GM19193 (cell line): ENCODE results near the gene DHRS1.
A peak's percentile ranks its signal among the peaks of the same experiment; 100 is the strongest.

Source experiments
- POLR2A ChIP-seq: IDR thresholded peaks from 4 replicates; pipeline ENCODE4 v1.6.1; 2011; ENCODE audit not compliant: insufficient read depth, insufficient read length; ENCODE audit errors: extremely low read depth

The DHRS1 gene

DNA sequence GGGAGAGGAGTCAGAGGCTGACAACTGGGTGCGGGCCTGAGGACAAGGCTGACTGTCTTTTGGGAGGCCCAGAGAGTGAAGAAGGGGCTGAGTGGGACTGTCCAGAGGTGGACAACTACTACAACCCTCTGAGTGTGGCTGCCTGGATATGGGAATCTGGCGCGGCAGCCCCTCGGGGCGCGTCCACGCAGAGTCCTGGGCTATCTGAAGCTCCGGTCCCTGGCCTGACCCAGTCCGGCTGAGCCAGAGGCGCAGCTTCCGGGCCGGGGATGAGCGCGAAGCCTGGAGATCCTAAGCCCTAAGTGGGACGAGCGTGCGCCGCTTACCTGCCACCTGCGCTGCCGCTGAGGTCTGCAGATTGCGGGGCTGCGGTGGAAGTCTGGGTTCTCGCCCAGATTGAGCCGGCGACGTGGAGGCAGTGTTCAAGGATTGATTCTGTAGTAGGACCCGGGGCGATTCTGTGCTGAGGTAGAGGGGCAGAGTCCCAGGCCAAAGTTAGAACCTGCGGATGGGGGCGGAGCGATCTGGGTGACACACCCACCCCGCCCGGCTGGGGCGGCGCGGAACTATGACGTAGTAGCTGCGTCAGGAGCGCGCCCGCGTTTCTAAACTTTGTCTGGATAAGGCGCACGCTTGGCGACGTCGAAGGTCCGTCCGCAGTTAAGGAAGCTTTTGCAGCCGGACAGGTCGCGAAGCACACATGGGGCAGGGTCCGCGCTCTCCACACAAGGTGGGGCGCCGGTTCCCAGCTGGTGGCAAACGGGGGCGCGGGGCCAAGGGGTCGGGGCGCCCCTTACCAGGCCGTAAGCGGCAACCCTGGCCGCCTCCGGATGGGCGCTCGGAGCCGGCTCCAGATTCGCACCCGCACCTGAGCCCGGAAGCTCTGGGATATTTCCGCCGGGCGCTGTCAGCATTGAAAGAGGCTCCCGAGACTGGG is at the start of gene DHRS1, which contains the start of gene NOP9:
Gene DHRS1 (minus strand): TSS at position 526 of the 937 bp plus-strand sequence. CDS start 674 bp downstream, outside the sequence.
Gene NOP9 (plus strand): TSS at position 596 of the 937 bp plus-strand sequence. CDS start 105 bp downstream, at position 701.
- TF ChIP-seq POLR2A = peak; percentile 74

DNA sequence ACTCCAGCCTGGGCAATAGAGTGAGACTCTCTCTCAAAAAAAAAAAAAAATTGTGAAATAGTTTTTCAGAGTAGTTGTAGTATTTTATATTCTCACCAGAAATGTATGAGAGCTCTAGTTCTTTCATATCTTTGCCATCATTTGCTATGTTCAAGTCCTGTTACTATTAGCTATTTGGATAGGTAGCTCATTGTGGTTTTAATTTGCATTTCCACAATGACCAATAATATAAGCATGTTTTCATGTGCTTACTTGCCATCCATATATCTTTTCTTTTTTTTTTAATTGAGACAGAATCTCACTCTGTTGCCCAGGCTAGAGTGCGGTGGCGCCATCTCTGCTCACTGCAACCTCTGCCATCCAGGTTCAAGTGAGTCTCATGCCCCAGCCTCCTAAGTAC is 48.6 kb upstream of the DHRS1 start:
- no peak for TF ChIP-seq POLR2A

DNA sequence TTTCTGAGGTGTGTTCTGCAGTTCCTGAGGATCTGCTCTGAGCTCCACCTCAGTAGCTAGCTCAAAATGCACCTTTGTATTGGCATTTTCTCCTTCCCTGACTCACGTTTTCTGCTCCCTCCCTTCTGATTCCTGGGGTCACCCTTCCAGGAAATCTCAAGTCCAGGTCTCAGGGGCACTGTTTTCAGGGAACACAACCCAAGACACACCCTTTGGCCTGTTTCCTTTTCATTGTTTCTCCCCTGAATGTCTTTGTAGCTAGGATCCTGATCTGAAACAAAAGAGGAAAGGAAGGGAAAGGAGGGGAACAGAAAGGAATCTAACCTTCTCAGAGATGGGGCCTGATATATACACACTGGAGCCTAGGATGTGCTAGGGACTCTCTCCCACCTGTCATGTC is 47.6 kb upstream of the DHRS1 start:
- TF ChIP-seq POLR2A = no peak

DNA sequence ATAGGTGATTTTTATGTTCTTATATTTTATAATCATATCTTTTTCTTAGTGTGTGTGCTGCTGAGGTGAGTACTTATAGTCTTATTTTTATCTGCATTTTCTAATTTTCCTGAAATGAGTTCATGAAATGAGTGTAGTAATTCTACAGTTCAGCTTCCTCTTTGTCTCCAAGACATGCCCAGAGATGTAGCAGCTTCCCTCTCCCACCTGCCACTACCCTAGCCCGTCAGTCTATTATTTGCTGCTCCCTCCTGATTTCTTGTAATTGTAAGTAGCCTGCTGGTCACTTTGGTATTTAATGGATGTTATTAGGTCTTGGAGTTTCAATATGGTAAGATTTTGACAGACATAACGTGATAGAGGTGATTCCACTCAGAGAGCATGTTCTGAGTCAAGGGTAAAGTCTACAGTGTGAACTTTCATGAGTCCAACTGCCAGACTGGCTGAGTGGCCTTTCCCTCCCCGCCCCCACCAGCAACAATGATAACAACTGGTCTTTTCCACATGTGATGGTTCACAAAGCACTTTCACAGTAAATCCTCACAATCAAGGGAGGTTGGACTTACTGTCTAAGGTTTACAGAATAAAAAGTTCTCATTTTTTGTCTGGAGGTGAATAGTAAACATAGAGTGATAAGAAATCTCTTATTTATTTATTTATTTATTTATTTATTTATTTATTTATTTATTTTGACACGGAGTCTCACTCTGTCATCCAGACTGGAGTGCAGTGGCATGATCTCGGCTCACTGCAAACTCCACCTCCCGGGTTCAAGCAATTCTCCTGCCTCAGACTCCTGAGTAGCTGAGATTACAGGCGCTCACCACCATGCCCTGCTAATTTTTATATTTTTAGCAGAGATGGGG is 44.4 kb upstream of the DHRS1 start:
- no peak for TF ChIP-seq POLR2A

- TF ChIP-seq POLR2A = no peak
Observed at GRCh38 chr14:24342889-24343288, 43.3 kb upstream of the DHRS1 start.

GRCh38 chr14:24340606-24341005 is 41.0 kb upstream of the DHRS1 start:
- no peak for TF ChIP-seq POLR2A

DNA sequence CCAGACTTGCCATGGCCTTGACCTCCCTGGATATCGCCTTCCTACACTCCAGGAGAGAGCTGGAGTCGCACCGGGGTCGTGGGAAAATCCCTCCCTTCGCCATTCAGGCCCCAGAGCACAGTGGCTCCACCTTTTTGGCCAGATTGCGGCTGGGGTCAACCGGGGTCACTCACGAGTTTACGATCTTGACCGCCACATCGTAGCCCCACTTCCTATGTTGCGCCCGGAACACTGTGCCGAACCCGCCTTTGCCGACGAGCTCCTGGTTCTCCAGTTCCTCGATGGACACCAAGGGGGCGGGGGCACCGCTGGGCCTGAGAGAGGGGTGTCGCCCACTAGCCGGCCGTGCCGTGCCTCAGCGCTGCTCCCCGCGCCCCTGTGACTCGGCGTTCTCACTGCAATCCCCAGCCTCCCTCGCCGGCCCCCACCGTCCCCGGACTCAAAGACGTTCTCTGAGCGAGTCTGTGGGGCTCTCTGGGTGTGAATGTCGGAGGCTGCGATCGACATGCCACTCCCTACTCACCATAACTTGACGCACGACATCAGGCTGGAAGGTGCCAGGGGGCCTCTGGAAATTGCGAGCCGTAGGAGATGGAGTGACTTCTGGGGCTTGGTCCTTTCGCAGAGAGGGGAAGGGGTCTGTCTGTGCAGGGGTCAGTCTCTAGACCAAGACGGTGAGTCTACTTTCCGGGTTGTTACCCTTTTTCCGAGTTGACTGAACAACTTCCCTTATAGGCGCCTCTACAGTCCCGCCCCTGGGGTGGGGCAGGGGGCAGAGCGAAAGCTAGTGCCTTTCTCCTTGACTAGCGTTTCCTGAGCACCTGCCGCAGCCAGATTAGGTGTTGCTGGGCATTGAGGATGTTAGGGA is 39.9 kb upstream of the DHRS1 start, which contains the start of gene RIPK3:
Gene RIPK3 (minus strand): TSS at position 708 of the 868 bp plus-strand sequence. CDS start 165 bp downstream, at position 543.
- peak; percentile 66 for TF ChIP-seq POLR2A

GRCh38 chr14:24338843-24339242 is 39.3 kb upstream of the DHRS1 start:
- no peak for TF ChIP-seq POLR2A

- TF ChIP-seq POLR2A = no peak
Observed at GRCh38 chr14:24337824-24338175, 38.2 kb upstream of the DHRS1 start.

DNA sequence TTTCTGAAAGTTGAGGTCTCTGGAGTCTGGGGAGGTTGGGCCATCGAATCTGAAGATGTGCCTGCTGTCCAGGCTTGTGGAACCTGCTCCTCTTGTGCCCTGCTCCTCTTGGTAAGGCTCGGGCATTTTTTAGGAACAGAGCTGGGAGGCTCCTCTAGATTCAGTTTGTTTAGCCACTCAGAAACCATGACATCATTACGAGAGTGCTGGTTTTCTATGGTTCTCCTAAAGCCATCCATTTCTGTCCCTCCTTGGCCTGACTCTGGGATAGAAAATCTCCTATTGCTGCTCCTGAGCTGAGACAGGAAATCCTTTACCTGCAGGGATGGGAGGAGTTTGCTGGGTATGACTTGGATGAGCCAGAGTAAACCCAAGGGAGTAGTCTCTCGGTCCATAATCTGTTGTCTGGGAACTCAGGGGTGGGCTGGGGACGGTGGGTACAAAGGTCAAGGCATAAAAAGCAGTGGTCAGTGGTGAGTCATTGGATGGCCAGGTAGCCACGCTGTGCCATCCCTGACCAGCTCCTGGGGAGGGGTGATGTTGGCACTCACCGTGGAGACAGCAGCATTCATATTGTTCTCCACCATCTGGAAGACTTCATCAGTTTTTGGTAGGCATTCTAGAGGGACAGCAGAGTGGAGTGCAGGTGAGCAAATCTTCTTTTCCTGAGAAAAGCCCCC is 37.7 kb upstream of the DHRS1 start:
- no peak for TF ChIP-seq POLR2A

GRCh38 chr14:24335461-24336171 is 36.0 kb upstream of the DHRS1 start:
- no peak for TF ChIP-seq POLR2A

DNA sequence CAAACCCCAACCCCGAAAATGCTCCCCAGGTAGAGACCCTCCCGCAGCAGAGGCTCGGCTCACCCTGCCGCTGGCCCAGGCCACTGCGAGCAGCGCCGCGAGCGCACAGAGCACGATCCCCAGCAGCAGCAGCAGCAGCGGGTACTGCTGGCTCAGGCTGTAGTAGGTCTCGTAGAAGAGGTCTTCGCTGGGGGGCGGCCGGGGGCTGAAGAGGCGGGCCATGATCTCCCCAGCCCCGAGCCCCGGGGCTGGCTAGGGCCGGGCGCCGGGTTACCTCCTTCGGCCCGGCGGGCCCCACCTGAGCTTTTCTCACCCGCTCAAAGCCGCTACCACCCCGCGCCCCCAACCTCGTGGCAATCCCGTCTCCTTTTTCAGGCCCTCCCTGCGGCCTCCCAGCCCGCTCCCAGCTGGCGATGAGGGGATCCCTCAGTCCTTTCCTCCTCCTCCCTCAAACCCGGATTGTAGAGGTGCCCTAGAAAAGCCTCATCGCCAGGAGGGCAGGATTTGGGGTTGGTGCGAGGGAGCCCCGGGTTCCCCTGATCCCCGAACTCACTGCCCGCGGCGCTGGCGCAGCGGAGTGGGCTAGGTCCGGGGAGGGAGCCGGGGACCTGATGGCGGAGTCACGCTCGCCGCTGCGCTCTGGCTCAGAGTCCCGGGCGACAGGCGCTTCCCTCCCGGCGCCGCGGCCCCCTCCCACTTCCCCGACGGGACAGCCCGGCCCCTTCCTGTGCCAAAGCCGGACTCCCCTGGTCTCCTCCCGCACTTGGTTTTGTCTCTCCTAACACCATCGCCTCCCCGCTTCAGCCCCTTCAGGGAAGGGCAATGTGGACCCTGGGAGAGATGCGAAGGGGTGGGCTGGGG is 35.1 kb upstream of the DHRS1 start, which contains the start of gene ADCY4:
Gene ADCY4 (minus strand): TSS at position 641 of the 861 bp plus-strand sequence. CDS start 419 bp downstream, at position 222.
- TF ChIP-seq POLR2A = no peak

- no peak for TF ChIP-seq POLR2A
Observed at GRCh38 chr14:24332268-24332993, 32.9 kb upstream of the DHRS1 start.
